HepG2 (cell line): ENCODE data around the gene NRN1L. TPM values are rescaled to one million over a fixed set of nuclear protein-coding genes. Genes with fewer than 3 reads are reported as not detected.

ENCODE experiments used
- ATAC-seq: fragments of 200-7000 bp; cut with Tn5 transposase; 3 replicates; pipeline ENCODE4 v1.9.1; 2020; ENCODE audit warnings: mild to moderate bottlenecking, moderate library complexity
- BruUV-seq: library from RNA; stranded (reverse); fragments of 400-500 nt; replicated peaks from 2 replicates; lab custom pipeline; 2021; lab: Mats Ljungman, UMichigan
- CTCF ChIA-PET: fragments of 300-600 bp; formaldehyde crosslinking; extraction: SDS; loops from one replicate; lab custom pipeline; 2021; ENCODE audit warnings: low total read pairs, inconsistent platforms, low intra/inter-chr PET ratio; lab: Yijun Ruan, JAX
- POLR2A ChIA-PET: fragments of 350-600 bp; sonication (Branson Sonifier 250); formaldehyde crosslinking; loops from one replicate; lab custom pipeline; 2020; ENCODE audit warnings: antibody characterized with exemption, inconsistent platforms; lab: Yijun Ruan, JAX
- DNase-seq: peaks from one replicate; pipeline ENCODE4 v3.0.0-alpha.2; 2015; ENCODE audit warnings: low spot score
- FAIRE-seq: peaks from 3 replicates; lab custom pipeline; 2011; peaks lifted over from hg19 to GRCh38; lab: Jason Lieb, UNC
- H2AFZ ChIP-seq: one replicate; pipeline ENCODE4 v1.6.1; 2011; ENCODE audit warnings: low read length, inconsistent platforms
- H3K27ac ChIP-seq: fragments of 300-600 bp; 3 replicates; pipeline ENCODE4 v1.8.0; 2011; ENCODE audit warnings: mixed run types, mild to moderate bottlenecking, mixed read lengths, low read length, inconsistent platforms; ENCODE audit not compliant: insufficient read depth; ENCODE audit errors: extremely low read length
- H3K27me3 ChIP-seq, 2 experiments: fragments of 200-600 bp in 1 of 2; 2 replicates in 1 of 2; 3 replicates in 1 of 2; pipeline versions ENCODE4 v1.6.0 to v1.8.0; 2011; ENCODE audit warnings: low read length in 2 of 2, mild to moderate bottlenecking in 2 of 2, moderate library complexity in 2 of 2, inconsistent platforms in 1 of 2; ENCODE audit not compliant: insufficient read depth in 2 of 2, control insufficient read depth in 1 of 2
- H3K36me3 ChIP-seq, 2 experiments: fragments of 200-600 bp in 1 of 2; replicated peaks in 1 of 2; 2 replicates in 1 of 2; 3 replicates in 1 of 2; pipeline versions ENCODE4 v1.5.1 to v1.8.0; 2011; ENCODE audit warnings: low read length in 2 of 2, inconsistent platforms in 1 of 2; ENCODE audit not compliant: insufficient read depth in 2 of 2, control insufficient read depth in 1 of 2
- H3K4me1 ChIP-seq: 2 replicates; pipeline ENCODE4 v1.5.1; 2012; ENCODE audit warnings: low read length, inconsistent platforms; ENCODE audit not compliant: insufficient read depth
- H3K4me2 ChIP-seq: 2 replicates; pipeline ENCODE4 v1.6.0; 2011; ENCODE audit warnings: low read depth, low read length, inconsistent platforms
- H3K4me3 ChIP-seq, 3 experiments: fragments of 200-600 bp in 1 of 3; sonication (generic), shearing (Covaris generic) in 1 of 3; replicated peaks in 1 of 3; 2 replicates each; pipeline ENCODE4 v1.5.1; 2011 to 2016; ENCODE audit warnings: low read length in 3 of 3, inconsistent platforms in 2 of 3, low read depth in 2 of 3, mild to moderate bottlenecking in 2 of 3, control low read depth in 1 of 3, mixed read lengths in 1 of 3; ENCODE audit not compliant: insufficient read depth in 1 of 3
- H3K79me2 ChIP-seq: one replicate; pipeline ENCODE4 v1.6.1; 2011; ENCODE audit warnings: low read length, inconsistent platforms; ENCODE audit not compliant: insufficient read depth
- H3K9ac ChIP-seq: 2 replicates; pipeline ENCODE4 v1.6.0; 2011; ENCODE audit warnings: mild to moderate bottlenecking, low read depth, low read length, inconsistent platforms; ENCODE audit not compliant: insufficient read depth
- H3K9me3 ChIP-seq: 2 replicates; pipeline ENCODE4 v1.5.1; 2012; ENCODE audit warnings: mild to moderate bottlenecking, low read length
- H4K20me1 ChIP-seq: 2 replicates; pipeline ENCODE4 v1.6.0; 2011; ENCODE audit warnings: inconsistent platforms, mild to moderate bottlenecking, low read length, moderate library complexity; ENCODE audit not compliant: insufficient read depth
- AGO2 ChIP-seq: fragments of 200-400 bp; formaldehyde crosslinking; optimal IDR thresholded peaks from 2 replicates; pipeline ENCODE3; 2017; ENCODE audit warnings: mild to moderate bottlenecking, low read depth, low read length, moderate library complexity
- EEA1 ChIP-seq: sonication (generic); formaldehyde crosslinking; IDR thresholded peaks from 2 replicates; pipeline ENCODE4 v1.5.1; 2020; ENCODE audit warnings: mild to moderate bottlenecking, missing genetic modification reagents, borderline replicate concordance
- FOXP4 ChIP-seq: sonication (generic); formaldehyde crosslinking; IDR thresholded peaks from 2 replicates; pipeline ENCODE4 v1.4.0; 2020; ENCODE audit warnings: missing genetic modification reagents
- GATA4 ChIP-seq: sonication (generic); IDR thresholded peaks from 2 replicates; pipeline ENCODE4 v1.6.1; 2016; ENCODE audit warnings: antibody characterized with exemption, low read depth, borderline replicate concordance
- HOMEZ ChIP-seq: IDR thresholded peaks from 2 replicates; pipeline ENCODE4 v1.6.1; 2016; ENCODE audit warnings: low read depth
- TGIF2 ChIP-seq: IDR thresholded peaks from 2 replicates; pipeline ENCODE4 v1.6.1; 2016; ENCODE audit warnings: control low read depth, missing compliant biosample characterization
- ZBTB33 ChIP-seq: sonication (generic); formaldehyde crosslinking; IDR thresholded peaks from 2 replicates; pipeline ENCODE4 v1.4.0; 2020; ENCODE audit warnings: missing genetic modification reagents
- ZGPAT ChIP-seq: IDR thresholded peaks from 2 replicates; pipeline ENCODE4 v1.6.1; 2016; ENCODE audit warnings: mild to moderate bottlenecking
- ZNF232 ChIP-seq: sonication (generic); formaldehyde crosslinking; IDR thresholded peaks from 2 replicates; pipeline ENCODE4 v1.4.0; 2020; ENCODE audit warnings: missing genetic modification reagents, borderline replicate concordance
- WGBS: methylation state at CpG from one replicate; pipeline ENCODE4 v1.1.6; 2017; ENCODE audit warnings: low lambda C conversion rate; 5-methylcytosine and 5-hydroxymethylcytosine counted together
- in situ Hi-C: cut with HindIII; loops from 2 replicates; pipeline ENCODE4 v1.10.0; 2017; ENCODE audit warnings: low pct_unique_long_range_greater_than_20kb; ENCODE audit not compliant: extremely low pct_ligation_motif_present
- intact Hi-C: fragments of 100-400 bp; cut with micrococcal nuclease; formaldehyde crosslinking; loops from one replicate; pipeline ENCODE4 v1.10.0; 2022; ENCODE audit not compliant: unreplicated experiment
- polyA plus RNA-seq, 8 experiments: library from polyadenylated mRNA; depleted of rRNA in 3 of 8; stranded (reverse) in 7 of 8; unstranded in 1 of 8; fragments of >200 nt; fragmentation: Illumina TruSeq in 4 of 8; extraction: Trizol in 4 of 8; gene quantifications; 2 replicates each; pipeline versions ENCODE4 v1.2.1 to v1.2.3, GENCODE V29; 2011 to 2016; ENCODE audit warnings: low read depth in 4 of 8, missing spikeins in 1 of 8, mixed read lengths in 1 of 8; ENCODE audit not compliant: insufficient read depth in 1 of 8
- total RNA-seq, 5 experiments: library from RNA; depleted of rRNA; stranded (reverse); fragments of >200 nt; fragmentation: Illumina TruSeq; extraction: Trizol; gene quantifications; 2 replicates each; pipeline ENCODE4 v1.2.3, GENCODE V29; 2016; ENCODE audit warnings: low read depth in 1 of 5

NRN1L gene
- total and polyA plus RNA-seq, 2 of the 13 experiments (the other 11 are each of a cell fraction or from before 2014, with no cell fraction given) = 0.53 to 1.2 TPM

- peaks cover 23 to 45% of the 10 kb centered on the region in 2 experiments for H3K36me3 ChIP-seq
- WGBS = 98% methylated on average over 10 of the region's 19 CpGs
- in situ Hi-C loops (loop anchor here (5.0 to 10.0 kb wide), 2 partner anchors 41 to 159 kb away; no protein-coding TSS in a partner anchor), intact Hi-C loops (no loop called here)
- H3K27me3 ChIP-seq = no peaks in the 10 kb centered on the region
- no TSS peak for BruUV-seq
- no peak overlapping the region for H3K27ac ChIP-seq
- FAIRE-seq (no peak), ATAC-seq (no peak), DNase-seq (no peak)
- POLR2A ChIA-PET = interaction anchor here (1.0 to 1.2 kb wide), 2 partner anchors 28 to 49 kb away, joined by 3 to 4 read pairs; no protein-coding TSS in a partner anchor
- no peaks in the 10 kb centered on the region for H3K9me3 ChIP-seq
- CTCF ChIA-PET = interaction anchor here (5.3 kb wide), 1 partner anchor 42 kb away, joined by 63 read pairs; no protein-coding TSS in a partner anchor
- no peak overlapping the region for H3K4me2 ChIP-seq
- H3K9ac ChIP-seq = no peak overlapping the region
- no peak overlapping the region for H3K4me3 ChIP-seq
- H4K20me1 ChIP-seq = no peaks in the 10 kb centered on the region
- TF ChIP-seq AGO2 = peak; percentile 18
- TF ChIP-seq GATA4 = no peak
- peak; percentile 49 for TF ChIP-seq ZBTB33 (CRISPR knock-in tag)
- TF ChIP-seq, all 625 proteins: peak for 2
- Histone ChIP-seq H3K4me1 (peaks cover 31% of the 10 kb centered on the region), H3K79me2 (no peaks in the 10 kb centered on the region), H2AFZ (no peak overlapping the region)
These were observed 1.3 kb downstream of the NRN1L start for GRCh38 chr16:67885976-67886375.

- ChIA-PET CTCF (interaction anchor here (5.3 kb wide), 1 partner anchor 42 kb away, joined by 63 read pairs; no protein-coding TSS in a partner anchor), POLR2A (interaction anchor here (1.0 to 1.2 kb wide), 2 partner anchors 29 to 49 kb away, joined by 3 to 4 read pairs; no protein-coding TSS in a partner anchor)
- Histone ChIP-seq H3K9ac (no peak overlapping the region), H3K4me1 (peaks cover 31% of the 10 kb centered on the region), H3K4me3 (no peak overlapping the region), H3K4me2 (no peak overlapping the region), H3K36me3 (peaks cover 19 to 41% of the 10 kb centered on the region in 2 experiments), H3K27me3 (no peaks in the 10 kb centered on the region), H4K20me1 (no peaks in the 10 kb centered on the region), H3K79me2 (no peaks in the 10 kb centered on the region), H2AFZ (no peak overlapping the region), H3K27ac (peak overlapping the region; percentile 13), H3K9me3 (no peaks in the 10 kb centered on the region)
- intact Hi-C loops (no loop called here), in situ Hi-C loops (loop anchor here (5.0 to 10.0 kb wide), 2 partner anchors 41 to 158 kb away; no protein-coding TSS in a partner anchor)
- WGBS = 94% methylated on average over 4 of the region's 5 CpGs
- DNase-seq (no peak), FAIRE-seq (no peak), ATAC-seq (no peak)
- no TSS peak for BruUV-seq
- no peak for TF ChIP-seq FOXP4 (CRISPR knock-in tag)
- TF ChIP-seq EEA1 (CRISPR knock-in tag) = no peak
- TF ChIP-seq ZGPAT (CRISPR knock-in tag) = no peak
- no peak for TF ChIP-seq TGIF2
- no peak for TF ChIP-seq ZNF232 (CRISPR knock-in tag)
- no peak for TF ChIP-seq HOMEZ
These were observed 1.7 kb downstream of the NRN1L start for GRCh38 chr16:67886387-67886786.
